ENCODE data around the gene OR6X1.

The OR6X1 gene

DNA sequence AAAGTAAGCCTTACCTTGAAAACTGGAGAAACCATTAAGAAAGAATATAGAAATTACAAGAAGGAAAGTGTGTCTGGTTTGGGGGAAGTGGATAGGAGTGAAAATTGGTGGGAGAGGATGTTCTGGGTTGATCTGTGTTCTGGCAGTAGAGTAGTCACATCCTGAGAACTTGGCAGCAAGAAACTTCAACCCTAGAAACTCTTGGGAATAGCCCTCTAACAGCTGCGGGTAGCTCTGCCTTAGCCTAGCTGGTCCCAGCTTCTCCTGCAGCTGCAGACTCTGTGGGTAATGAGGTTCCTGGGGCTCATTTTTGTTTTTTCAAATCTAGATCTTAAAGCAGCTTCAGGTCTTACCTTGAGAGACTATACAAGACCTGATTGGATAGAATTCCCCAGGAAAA lies 24.2 kb upstream of the OR6X1 start:
- Histone ChIP-seq H3F3A (ENCODE audit: control insufficient read depth, insufficient read depth) (no peaks in the 10 kb centered on the region), H3K4me3 (ENCODE audit: low read length) (no peak overlapping the region), H3K36me3 (ENCODE audit: control insufficient read depth, low read length) (no peaks in the 10 kb centered on the region), H3K27ac (ENCODE audit: low read depth, low read length) (no peak overlapping the region), H3K9me2 (replicated peaks; ENCODE audit: control insufficient read depth, low read length) (no peaks in the 10 kb centered on the region), H3K27me3 (ENCODE audit: control insufficient read depth, low read length) (no peaks in the 10 kb centered on the region), H3K4me1 (ENCODE audit: control insufficient read depth, low read length) (peaks cover 10% of the 10 kb centered on the region), H3K9me3 (ENCODE audit: control insufficient read depth, insufficient read depth, low read length) (no peaks in the 10 kb centered on the region), H3K4me2 (ENCODE audit: low read length) (no peak overlapping the region), H4K20me1 (ENCODE audit: control insufficient read depth, insufficient read depth, low read depth, low read length) (no peaks in the 10 kb centered on the region), H3K79me2 (ENCODE audit: control insufficient read depth, low read length) (no peaks in the 10 kb centered on the region)
- TF ChIP-seq EZH2phosphoT487 (IDR thresholded peaks at IDR 0.05; ENCODE audit: borderline replicate concordance, low read length): no peak
- TF ChIP-seq, protein P1, sequence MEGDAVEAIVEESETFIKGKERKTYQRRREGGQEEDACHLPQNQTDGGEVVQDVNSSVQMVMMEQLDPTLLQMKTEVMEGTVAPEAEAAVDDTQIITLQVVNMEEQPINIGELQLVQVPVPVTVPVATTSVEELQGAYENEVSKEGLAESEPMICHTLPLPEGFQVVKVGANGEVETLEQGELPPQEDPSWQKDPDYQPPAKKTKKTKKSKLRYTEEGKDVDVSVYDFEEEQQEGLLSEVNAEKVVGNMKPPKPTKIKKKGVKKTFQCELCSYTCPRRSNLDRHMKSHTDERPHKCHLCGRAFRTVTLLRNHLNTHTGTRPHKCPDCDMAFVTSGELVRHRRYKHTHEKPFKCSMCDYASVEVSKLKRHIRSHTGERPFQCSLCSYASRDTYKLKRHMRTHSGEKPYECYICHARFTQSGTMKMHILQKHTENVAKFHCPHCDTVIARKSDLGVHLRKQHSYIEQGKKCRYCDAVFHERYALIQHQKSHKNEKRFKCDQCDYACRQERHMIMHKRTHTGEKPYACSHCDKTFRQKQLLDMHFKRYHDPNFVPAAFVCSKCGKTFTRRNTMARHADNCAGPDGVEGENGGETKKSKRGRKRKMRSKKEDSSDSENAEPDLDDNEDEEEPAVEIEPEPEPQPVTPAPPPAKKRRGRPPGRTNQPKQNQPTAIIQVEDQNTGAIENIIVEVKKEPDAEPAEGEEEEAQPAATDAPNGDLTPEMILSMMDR (IDR thresholded peaks at IDR 0.05; ENCODE audit: low read depth, low read length, poor library complexity, severe bottlenecking): no peak

DNA sequence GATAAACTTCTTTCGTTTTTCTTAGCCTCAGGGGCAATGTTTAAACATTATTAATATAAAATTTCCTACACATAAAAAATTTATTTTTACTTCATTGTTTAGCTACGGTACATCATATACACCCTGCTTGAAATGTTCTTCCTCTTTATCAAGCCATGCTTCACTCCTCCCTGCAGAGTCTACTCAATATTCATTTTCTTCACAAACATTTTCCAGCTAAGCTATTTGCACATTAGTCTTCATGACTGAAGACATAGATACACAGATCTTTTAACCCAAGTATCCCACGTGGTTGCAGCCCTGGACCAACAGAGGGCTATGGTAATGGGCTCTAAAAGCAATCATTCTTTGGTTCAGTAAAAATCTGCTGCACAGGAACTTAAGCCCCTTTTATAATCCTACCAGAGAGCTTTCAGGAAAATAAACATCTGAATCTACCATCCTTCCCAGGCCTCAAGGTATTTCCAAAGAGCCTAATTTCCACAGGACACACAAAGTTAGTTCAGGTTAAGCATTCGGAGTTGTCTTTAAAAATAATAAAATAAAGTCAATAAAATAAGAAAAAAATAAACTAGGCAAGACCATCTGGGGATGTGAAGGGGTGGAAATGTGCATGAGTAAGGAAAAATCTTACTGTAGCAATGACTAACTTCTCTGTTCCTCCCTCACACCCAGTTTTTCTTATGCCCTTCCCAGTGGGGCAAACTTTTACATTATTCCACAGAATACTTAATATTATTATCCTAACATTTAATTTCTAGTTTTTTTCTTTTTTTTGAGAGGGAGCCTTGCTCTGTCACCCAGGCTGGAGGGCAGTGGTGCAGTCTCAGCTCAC lies 21.6 kb upstream of the OR6X1 start:
- TF ChIP-seq, protein P1 (IDR thresholded peaks at IDR 0.05; ENCODE audit: low read depth, low read length, poor library complexity, severe bottlenecking): no peak
- no peak for TF ChIP-seq EZH2phosphoT487 (IDR thresholded peaks at IDR 0.05; ENCODE audit: borderline replicate concordance, low read length)
- Histone ChIP-seq H3K27ac (ENCODE audit: low read depth, low read length) (no peak overlapping the region), H3K79me2 (ENCODE audit: control insufficient read depth, low read length) (no peaks in the 10 kb centered on the region), H3K4me3 (ENCODE audit: low read length) (no peak overlapping the region), H3K9me3 (ENCODE audit: control insufficient read depth, insufficient read depth, low read length) (no peaks in the 10 kb centered on the region), H3F3A (ENCODE audit: control insufficient read depth, insufficient read depth) (no peaks in the 10 kb centered on the region), H3K36me3 (ENCODE audit: control insufficient read depth, low read length) (no peaks in the 10 kb centered on the region), H3K4me2 (ENCODE audit: low read length) (no peak overlapping the region), H3K9me2 (replicated peaks; ENCODE audit: control insufficient read depth, low read length) (no peaks in the 10 kb centered on the region), H3K4me1 (ENCODE audit: control insufficient read depth, low read length) (peaks cover 10% of the 10 kb centered on the region), H4K20me1 (ENCODE audit: control insufficient read depth, insufficient read depth, low read depth, low read length) (no peaks in the 10 kb centered on the region), H3K27me3 (ENCODE audit: control insufficient read depth, low read length) (no peaks in the 10 kb centered on the region)

DNA sequence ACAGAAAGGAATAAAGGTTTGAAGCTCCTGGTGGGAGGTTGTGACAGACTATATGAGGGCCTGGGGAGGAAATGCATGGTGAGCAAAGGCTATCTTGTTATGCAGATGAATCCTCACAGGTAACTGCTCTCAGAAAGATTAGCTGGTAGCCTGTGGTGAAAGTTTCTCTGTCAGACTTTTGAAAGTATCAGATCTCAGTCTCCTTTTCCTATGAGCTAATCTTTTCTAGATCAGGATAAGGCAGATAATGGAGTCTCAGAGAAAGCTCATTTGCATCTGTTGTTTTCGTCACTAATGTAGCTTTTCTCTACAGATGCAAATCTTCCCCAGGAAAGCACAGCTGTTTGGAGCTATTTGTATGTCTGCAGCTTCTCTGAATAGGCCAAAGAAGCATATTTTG lies 21.0 kb upstream of the OR6X1 start:
- H3K4me2 ChIP-seq (ENCODE audit: low read length): 0 out of 2 replicates have a peak overlapping the region, but pooled peaks have one; percentile 12
- H3K9me2 ChIP-seq (replicated peaks; ENCODE audit: control insufficient read depth, low read length): no peaks in the 10 kb centered on the region
- H3K36me3 ChIP-seq (ENCODE audit: control insufficient read depth, low read length): no peaks in the 10 kb centered on the region
- H3K27me3 ChIP-seq (ENCODE audit: control insufficient read depth, low read length): no peaks in the 10 kb centered on the region
- H4K20me1 ChIP-seq (ENCODE audit: control insufficient read depth, insufficient read depth, low read depth, low read length): no peaks in the 10 kb centered on the region
- no peak overlapping the region for H3K4me3 ChIP-seq (ENCODE audit: low read length)
- H3K4me1 ChIP-seq (ENCODE audit: control insufficient read depth, low read length): peaks cover 10% of the 10 kb centered on the region
- no peaks in the 10 kb centered on the region for H3K79me2 ChIP-seq (ENCODE audit: control insufficient read depth, low read length)
- no peaks in the 10 kb centered on the region for H3K9me3 ChIP-seq (ENCODE audit: control insufficient read depth, insufficient read depth, low read length)
- H3K27ac ChIP-seq (ENCODE audit: low read depth, low read length): no peak overlapping the region
- TF ChIP-seq, protein P1 (IDR thresholded peaks at IDR 0.05; ENCODE audit: low read depth, low read length, poor library complexity, severe bottlenecking): no peak
- TF ChIP-seq EZH2phosphoT487 (IDR thresholded peaks at IDR 0.05; ENCODE audit: borderline replicate concordance, low read length): no peak
- no peaks in the 10 kb centered on the region for H3F3A ChIP-seq (ENCODE audit: control insufficient read depth, insufficient read depth)
